8988T (cell line): ENCODE data around the gene RAPH1.

Experiments
- DNase-seq: peaks from one replicate; pipeline ENCODE4 v3.0.0; 2011

RAPH1 gene

GRCh38 chr2:203347375-203347774, 187.7 kb downstream of the RAPH1 start:
- DNase-seq = no peak

- no peak for DNase-seq
Measured at GRCh38 chr2:203346612-203347011, 188.5 kb downstream of the RAPH1 start.

GRCh38 chr2:203344667-203345066, 190.4 kb downstream of the RAPH1 start:
- DNase-seq = no peak
